Measurements from ENCODE around the gene LPP. TPM values are rescaled to one million over a fixed set of nuclear protein-coding genes. Genes with fewer than 3 reads are reported as not detected.

The LPP gene
- total RNA-seq, 3 donors from 2014 or later (not counting 1 experiment from before 2014, with no cell fraction given), result 137 to 163 (median 149) TPM

DNA sequence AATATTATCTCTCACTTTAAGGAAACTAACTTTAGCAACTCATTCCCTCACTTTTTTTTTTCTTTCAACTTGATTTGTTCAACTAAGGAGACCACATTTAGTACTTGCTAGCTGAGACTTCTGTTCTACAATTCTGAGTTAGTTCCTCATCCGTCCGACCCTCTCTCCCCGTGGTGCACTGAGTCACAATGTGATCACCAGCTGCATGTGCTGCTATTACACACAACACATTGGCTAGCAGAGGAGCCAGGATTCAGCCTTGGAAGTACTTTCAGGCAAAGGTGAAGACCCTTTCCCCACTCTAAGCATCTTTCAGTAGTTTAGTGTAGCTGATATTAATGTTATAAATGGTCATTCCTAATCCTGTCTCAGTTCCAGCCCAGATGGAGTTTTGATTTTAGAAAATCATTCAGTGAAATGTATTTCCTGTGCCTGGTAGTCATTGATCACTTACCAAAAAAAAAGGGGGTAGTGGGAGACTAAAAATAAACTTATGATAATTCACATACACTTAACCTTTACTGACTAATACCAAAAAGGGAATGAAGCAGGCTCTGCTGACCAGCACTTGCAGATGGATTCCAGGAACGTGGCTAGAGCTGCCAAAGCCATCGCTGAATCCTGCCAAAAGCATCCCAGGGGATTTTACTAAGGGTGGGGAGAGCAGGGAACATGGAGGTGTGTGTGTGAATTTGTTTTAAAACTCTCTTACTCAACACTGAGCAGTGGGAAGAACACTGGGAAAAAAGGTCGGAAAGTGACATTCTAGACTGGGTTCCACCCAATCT lies 424.8 kb downstream of the LPP start:
- TF ChIP-seq, protein P1, sequence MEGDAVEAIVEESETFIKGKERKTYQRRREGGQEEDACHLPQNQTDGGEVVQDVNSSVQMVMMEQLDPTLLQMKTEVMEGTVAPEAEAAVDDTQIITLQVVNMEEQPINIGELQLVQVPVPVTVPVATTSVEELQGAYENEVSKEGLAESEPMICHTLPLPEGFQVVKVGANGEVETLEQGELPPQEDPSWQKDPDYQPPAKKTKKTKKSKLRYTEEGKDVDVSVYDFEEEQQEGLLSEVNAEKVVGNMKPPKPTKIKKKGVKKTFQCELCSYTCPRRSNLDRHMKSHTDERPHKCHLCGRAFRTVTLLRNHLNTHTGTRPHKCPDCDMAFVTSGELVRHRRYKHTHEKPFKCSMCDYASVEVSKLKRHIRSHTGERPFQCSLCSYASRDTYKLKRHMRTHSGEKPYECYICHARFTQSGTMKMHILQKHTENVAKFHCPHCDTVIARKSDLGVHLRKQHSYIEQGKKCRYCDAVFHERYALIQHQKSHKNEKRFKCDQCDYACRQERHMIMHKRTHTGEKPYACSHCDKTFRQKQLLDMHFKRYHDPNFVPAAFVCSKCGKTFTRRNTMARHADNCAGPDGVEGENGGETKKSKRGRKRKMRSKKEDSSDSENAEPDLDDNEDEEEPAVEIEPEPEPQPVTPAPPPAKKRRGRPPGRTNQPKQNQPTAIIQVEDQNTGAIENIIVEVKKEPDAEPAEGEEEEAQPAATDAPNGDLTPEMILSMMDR (IDR thresholded peaks at IDR 0.05), result no peak
- H3K9me3 ChIP-seq (ENCODE audit: control insufficient read depth, insufficient read depth, low read length), result no peaks in the 10 kb centered on the region
- no peak overlapping the region for H3K27ac ChIP-seq (ENCODE audit: low read length)
- ATAC-seq (no peak), DNase-seq (no peak)
- H3K36me3 Mint-ChIP-seq, result no peaks in the 10 kb centered on the region
- no peak overlapping the region for H3K4me3 ChIP-seq (ENCODE audit: low read length)
- H3K27me3 ChIP-seq (ENCODE audit: control insufficient read depth, insufficient read depth, low read length), result no peaks in the 10 kb centered on the region
- 75% methylated on average over 5 of the region's 6 CpGs for WGBS (ENCODE audit: insufficient coverage)
- H3K27me3 Mint-ChIP-seq (ENCODE audit: low read depth in 2 of 2), result no peaks in the 10 kb centered on the region
- no peaks in the 10 kb centered on the region for H3K36me3 ChIP-seq (ENCODE audit: control insufficient read depth, insufficient read depth, low read length)
- intact Hi-C loops (cut with micrococcal nuclease), result no loop called here
- H3K4me1 Mint-ChIP-seq, result peaks cover 25 to 28% of the 10 kb centered on the region in 2 donors
- peaks cover 4% of the 10 kb centered on the region for H3K4me1 ChIP-seq (ENCODE audit: control insufficient read depth, insufficient read depth, low read length)
- H3K27ac Mint-ChIP-seq, result peak overlapping the region; percentile 12 to 73
- H3K4me3 Mint-ChIP-seq, result no peak overlapping the region
- no peaks in the 10 kb centered on the region for H3K9me3 Mint-ChIP-seq

DNA sequence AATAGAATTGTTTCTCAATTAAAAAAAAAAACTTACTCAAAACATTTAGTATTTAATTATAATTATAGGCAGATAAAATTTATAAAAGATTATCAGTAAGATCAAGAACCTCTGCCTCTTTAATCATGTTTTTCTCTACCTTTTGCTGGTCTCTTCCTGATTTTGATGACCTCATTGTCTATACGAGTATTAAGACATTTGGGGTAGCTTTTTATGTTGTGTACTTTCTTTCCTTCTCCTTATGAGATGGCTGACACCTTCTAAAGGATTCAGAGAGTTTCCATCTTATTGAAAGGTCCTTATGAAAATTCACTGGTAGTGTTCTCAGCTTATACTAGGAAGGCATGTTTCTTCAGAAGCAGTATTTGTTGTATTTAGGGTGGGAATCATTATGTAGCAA lies 426.3 kb downstream of the LPP start:
- Histone ChIP-seq H3K4me1 (ENCODE audit: control insufficient read depth, insufficient read depth, low read length) (peaks cover 4% of the 10 kb centered on the region), H3K27me3 (ENCODE audit: control insufficient read depth, insufficient read depth, low read length) (no peaks in the 10 kb centered on the region), H3K9me3 (ENCODE audit: control insufficient read depth, insufficient read depth, low read length) (no peaks in the 10 kb centered on the region), H3K27ac (ENCODE audit: low read length) (no peak overlapping the region), H3K4me3 (ENCODE audit: low read length) (no peak overlapping the region), H3K36me3 (ENCODE audit: control insufficient read depth, insufficient read depth, low read length) (no peaks in the 10 kb centered on the region)
- Mint-ChIP-seq H3K36me3 (no peaks in the 10 kb centered on the region), H3K4me3 (no peak overlapping the region), H3K27ac (no peak overlapping the region), H3K4me1 (peaks cover 15 to 17% of the 10 kb centered on the region in 2 donors), H3K9me3 (no peaks in the 10 kb centered on the region), H3K27me3 (ENCODE audit: low read depth in 2 of 2) (no peaks in the 10 kb centered on the region)
- TF ChIP-seq, protein P1 (IDR thresholded peaks at IDR 0.05), result no peak
- intact Hi-C loops (cut with micrococcal nuclease), result no loop called here
- no CpG with 5 or more reads among the region's 1 CpG for WGBS (ENCODE audit: insufficient coverage)
- DNase-seq, result no peak
- ATAC-seq, result no peak

DNA sequence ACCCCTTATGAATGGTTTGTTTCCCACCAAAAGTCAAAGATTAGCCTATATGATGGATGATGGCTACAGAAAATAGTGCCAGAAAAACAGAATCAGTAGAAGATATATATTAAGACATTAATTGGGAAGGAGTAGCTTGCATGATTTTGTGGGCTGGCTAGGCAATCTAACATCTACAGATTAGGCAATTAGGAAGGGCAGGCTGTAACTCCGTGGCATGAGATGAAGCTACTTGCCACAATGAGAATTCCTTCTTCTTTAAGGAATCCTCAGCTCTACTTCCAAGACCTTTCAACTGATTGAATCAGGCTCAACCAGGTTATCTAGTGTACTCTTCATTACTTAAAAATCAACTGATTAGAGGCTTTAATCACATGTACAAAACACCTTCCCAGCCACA lies 426.7 kb downstream of the LPP start:
- TF ChIP-seq, protein P1 (IDR thresholded peaks at IDR 0.05), result no peak
- peaks cover 4% of the 10 kb centered on the region for H3K4me1 ChIP-seq (ENCODE audit: control insufficient read depth, insufficient read depth, low read length)
- no peaks in the 10 kb centered on the region for H3K9me3 Mint-ChIP-seq
- H3K4me1 Mint-ChIP-seq, result peaks cover 14 to 15% of the 10 kb centered on the region in 2 donors
- H3K27ac Mint-ChIP-seq, result peak overlapping the region in 1 of 2 donors; percentile 7
- no peak overlapping the region for H3K4me3 ChIP-seq (ENCODE audit: low read length)
- DNase-seq (no peak), ATAC-seq (no peak)
- WGBS (ENCODE audit: insufficient coverage), result 94% methylated on average over 1 of the region's 1 CpG
- H3K27me3 Mint-ChIP-seq (ENCODE audit: low read depth in 2 of 2), result no peaks in the 10 kb centered on the region
- no peak overlapping the region for H3K27ac ChIP-seq (ENCODE audit: low read length)
- H3K36me3 Mint-ChIP-seq, result no peaks in the 10 kb centered on the region
- H3K27me3 ChIP-seq (ENCODE audit: control insufficient read depth, insufficient read depth, low read length), result no peaks in the 10 kb centered on the region
- H3K4me3 Mint-ChIP-seq, result no peak overlapping the region
- H3K9me3 ChIP-seq (ENCODE audit: control insufficient read depth, insufficient read depth, low read length), result no peaks in the 10 kb centered on the region
- no peaks in the 10 kb centered on the region for H3K36me3 ChIP-seq (ENCODE audit: control insufficient read depth, insufficient read depth, low read length)
- intact Hi-C loops (cut with micrococcal nuclease), result no loop called here

DNA sequence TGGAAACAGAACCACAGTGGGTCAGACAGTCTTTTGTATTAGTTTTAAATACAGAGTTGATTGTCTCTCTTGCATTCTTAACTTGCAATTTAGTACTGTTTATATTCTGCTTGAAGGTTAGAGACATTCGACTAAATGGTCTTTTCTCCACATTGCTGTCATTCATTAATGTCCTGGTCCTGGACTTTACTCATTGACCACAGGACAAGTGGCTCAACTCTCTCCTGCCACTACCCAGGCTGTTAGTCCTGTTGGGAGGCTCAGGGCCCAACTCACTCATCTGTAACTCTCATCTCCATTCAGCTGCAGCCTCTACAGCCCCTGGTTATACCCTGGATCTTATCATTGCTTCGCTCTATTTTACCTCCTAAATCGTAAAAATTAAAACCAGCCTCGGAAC lies 427.4 kb downstream of the LPP start:
- Mint-ChIP-seq H3K4me3 (no peak overlapping the region), H3K36me3 (no peaks in the 10 kb centered on the region), H3K9me3 (no peaks in the 10 kb centered on the region), H3K27me3 (ENCODE audit: low read depth in 2 of 2) (no peaks in the 10 kb centered on the region), H3K4me1 (peaks cover 13 to 15% of the 10 kb centered on the region in 2 donors), H3K27ac (no peak overlapping the region)
- Histone ChIP-seq H3K27me3 (ENCODE audit: control insufficient read depth, insufficient read depth, low read length) (no peaks in the 10 kb centered on the region), H3K4me3 (ENCODE audit: low read length) (no peak overlapping the region), H3K9me3 (ENCODE audit: control insufficient read depth, insufficient read depth, low read length) (no peaks in the 10 kb centered on the region), H3K27ac (ENCODE audit: low read length) (no peak overlapping the region), H3K36me3 (ENCODE audit: control insufficient read depth, insufficient read depth, low read length) (no peaks in the 10 kb centered on the region), H3K4me1 (ENCODE audit: control insufficient read depth, insufficient read depth, low read length) (peaks cover 4% of the 10 kb centered on the region)
- ATAC-seq (no peak), DNase-seq (no peak)
- intact Hi-C loops (cut with micrococcal nuclease), result no loop called here
- WGBS (ENCODE audit: insufficient coverage), result 93% methylated on average over 4 of the region's 4 CpGs
- TF ChIP-seq, protein P1 (IDR thresholded peaks at IDR 0.05), result no peak
